Stimulated activated CD8-positive, alpha-beta memory T cell treated with anti-CD3 and anti-CD28 coated beads, Interleukin-7, amount 100 ng/mL, for 24 hours (primary cell): Measurements from ENCODE around the gene TARM1.

ENCODE experiments used
- DNase-seq: peaks from one replicate; pipeline ENCODE4 v3.0.0-alpha.2; 2020; ENCODE audit warnings: low read depth

Gene TARM1

DNA sequence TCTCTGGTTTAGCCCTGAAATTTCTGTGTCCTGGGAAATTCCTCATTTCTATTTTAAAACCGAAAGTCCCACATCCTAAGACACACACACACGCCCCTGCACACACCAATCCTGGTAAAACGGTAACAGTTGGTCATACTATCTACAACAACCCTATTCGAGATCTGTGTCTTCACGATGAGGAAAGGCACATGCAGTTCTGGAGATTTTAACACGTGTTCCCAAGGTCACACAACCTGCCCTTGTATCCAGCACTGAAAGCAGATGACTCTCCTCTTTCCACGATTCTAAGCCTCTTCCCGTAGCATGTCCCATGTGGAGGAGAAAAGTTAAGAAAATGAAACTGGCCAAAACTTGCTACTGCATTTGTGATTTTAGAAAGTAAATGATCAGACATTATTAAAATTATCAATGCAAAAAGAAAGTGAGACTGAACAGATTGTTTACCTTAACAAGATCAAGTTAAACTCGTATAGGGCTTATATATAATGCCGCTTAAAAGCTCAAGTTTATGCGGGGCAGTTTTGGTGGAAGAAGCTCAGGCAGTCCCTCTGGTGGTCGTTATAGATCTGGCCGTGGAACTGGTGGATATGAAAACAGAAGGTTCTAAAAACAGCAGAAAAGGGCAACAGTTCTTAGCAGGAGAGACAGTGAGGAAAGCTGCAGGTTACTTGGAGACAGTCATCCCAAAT is 50.1 kb downstream of the TARM1 start:
- no peak for DNase-seq

DNA sequence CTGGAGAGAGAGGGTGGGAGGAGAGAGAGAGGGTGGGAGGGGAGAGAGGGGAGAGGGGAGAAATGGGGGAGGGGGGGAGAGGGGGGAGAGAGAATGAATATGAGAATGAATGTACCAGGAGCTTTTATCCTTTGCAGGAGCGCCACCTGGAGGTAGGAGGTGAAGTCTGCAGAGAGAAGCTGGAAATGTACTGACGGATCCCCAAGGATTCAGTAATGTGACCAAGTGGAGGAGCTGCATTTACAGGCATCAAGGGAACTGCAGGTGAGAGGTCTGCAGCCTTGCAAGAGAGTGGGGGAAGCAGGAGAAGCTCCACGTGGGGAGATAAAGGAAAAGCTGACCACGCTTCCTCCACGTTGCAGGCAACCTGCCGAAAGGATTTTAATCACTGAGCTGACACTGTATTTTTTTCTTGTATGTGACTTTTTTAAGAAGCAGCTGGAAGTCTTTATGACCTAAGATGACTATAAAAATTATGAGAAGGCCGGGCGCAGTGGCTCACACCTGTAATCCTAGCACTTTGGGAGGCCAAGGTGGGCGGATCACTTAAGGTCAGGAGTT is 51.2 kb downstream of the TARM1 start:
- DNase-seq = peak; percentile 21

DNA sequence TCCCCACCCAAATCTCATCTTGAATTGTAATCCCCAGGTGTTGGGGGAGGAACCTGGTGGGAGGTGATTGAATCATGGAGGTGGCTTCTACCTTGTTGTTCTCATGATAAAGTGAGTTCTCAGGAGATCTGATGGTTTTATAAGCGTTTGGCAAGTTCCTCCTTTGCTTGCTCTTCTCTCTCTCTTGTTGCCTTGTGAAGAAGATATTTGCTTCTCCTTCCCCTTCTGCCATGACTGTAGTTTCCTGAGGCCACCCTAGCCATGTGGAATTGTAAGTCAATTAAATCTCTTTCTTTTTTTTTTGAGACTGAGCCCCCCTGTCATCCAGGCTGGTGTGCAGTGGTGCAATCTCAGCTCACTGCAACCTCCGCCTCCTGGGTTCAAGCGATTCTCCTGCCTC is 51.9 kb downstream of the TARM1 start:
- DNase-seq = no peak

DNA sequence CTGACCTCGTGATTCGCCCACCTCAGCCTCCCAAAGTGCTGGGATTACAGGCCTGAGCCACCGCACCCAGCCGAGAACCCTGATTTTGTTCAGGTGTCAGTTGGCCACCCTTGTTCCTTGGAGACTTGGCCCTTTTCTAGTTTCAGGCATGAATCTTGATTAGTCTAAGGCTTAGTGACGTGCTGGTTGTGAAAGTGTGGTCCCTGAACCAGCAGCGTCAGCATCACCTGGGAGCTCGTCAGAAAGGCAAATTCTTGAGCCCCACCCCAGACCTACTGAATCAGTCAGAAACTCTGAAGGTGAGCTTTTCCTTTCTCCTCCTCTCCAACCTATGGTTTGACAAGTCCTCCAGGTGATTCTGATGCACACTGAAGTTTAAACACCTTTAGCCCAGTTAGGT is 54.5 kb downstream of the TARM1 start:
- no peak for DNase-seq

DNA sequence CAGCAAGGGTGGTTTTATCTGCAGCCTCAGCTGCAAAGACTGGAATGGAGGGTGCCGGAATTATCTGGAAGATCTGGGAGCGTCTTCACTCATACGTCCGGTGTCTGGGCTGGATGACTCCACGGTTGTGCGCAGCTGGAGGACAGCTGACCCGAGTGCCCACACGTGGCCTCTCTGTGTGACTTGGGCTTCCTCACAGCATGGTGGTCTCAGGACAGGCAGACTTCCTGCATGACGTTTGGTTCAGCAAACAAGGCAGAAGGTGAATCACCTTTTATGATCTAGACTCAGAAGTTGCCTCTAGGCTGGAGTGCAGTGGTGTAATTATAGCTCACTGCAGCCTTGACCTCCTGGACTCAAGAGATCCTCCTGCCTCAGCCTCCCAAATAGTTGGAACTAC is 56.5 kb downstream of the TARM1 start:
- DNase-seq = no peak

DNA sequence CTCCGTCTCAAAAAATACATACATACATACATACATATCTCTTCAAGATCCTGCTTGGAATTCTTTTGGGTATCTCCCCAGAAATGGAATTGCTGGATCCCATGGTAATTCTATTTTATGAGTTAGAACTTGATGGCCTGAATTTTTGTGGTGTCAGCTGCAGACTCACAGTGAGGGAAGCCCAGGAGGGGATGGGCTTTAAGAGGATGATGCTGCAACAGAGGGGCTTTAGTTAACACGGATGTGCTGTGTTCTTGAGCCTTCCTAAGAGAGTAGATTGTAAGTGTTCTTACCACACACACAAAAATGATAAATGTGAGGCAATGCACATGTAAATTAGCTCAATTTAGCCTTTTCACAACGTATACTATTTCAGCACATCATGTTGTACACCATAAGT is 58.0 kb downstream of the TARM1 start:
- no peak for DNase-seq

DNA sequence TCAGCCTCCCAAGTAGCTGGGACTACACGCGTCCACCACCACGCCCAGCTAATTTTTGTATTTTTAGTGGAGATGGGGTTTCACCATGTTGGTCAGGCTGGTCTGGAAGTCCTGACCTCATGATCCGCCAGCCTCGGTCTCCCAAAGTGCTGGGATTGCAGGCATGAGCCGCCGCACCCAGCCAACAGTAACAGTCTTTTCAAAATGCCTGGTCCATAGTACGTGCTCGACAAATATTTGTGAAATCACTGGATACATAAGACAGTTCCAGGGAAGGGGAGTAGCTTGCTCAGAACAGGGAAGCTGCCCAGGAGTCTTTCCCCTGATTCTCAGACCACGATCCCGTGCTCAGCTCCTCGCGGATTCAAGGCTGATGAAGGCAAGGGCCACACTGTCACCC is 59.2 kb downstream of the TARM1 start:
- DNase-seq = no peak

DNA sequence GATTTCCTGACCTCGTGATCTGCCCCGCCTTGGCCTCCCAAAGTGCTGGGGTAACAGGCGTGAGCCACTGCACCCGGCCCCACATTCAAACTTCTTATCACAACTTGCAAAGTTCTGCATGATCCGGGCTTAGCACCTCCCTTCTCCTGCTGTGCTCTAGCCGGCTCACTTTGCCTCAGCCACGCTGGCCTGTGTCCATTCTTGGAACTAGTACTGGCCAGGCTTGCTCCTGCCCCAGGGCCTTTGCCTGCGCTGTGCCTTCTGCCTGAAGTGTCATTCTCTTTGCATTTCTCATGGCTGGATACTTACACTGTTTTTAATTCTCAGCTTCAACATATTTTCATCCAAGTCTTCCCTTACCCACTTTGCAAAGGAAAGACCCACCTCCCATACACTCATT is 59.8 kb downstream of the TARM1 start:
- DNase-seq = no peak
